ENCODE measurements around the gene BICDL1. TPM values are rescaled to one million over a fixed set of nuclear protein-coding genes. Genes with fewer than 3 reads are reported as not detected.

BICDL1 gene
- total and polyA plus RNA-seq, 2 donors (not counting 1 experiment from before 2014, with no cell fraction given), result not detected

DNA sequence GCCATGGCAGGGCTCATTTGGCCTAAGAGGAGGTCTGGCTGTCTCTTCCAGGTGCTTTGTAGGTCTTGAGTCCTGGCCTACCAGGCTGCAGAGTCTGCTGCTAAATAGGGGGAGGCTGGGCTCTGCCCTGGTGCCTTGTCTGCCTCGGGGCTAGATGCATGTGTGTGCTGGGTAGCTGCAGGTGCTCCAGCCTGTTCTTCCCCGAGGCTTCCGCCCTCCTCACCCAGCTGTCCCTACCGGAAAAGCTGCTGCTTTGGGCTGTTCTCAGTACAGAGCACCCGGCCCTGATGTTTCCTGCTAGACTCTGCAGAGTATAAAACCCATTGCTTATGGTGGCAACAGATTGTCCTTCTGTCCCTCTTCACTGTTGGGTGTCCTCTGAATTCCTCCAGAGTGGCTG lies 89.8 kb downstream of the BICDL1 start:
- H3K27ac ChIP-seq (ENCODE audit: insufficient read depth, low read length), result no peak overlapping the region
- no peaks in the 10 kb centered on the region for H3K9me3 ChIP-seq (ENCODE audit: control insufficient read depth, insufficient read depth, low read depth, low read length)
- no peak overlapping the region for H3K4me2 ChIP-seq (ENCODE audit: extremely low read depth, insufficient read depth, low read length)
- TF ChIP-seq, protein P1, sequence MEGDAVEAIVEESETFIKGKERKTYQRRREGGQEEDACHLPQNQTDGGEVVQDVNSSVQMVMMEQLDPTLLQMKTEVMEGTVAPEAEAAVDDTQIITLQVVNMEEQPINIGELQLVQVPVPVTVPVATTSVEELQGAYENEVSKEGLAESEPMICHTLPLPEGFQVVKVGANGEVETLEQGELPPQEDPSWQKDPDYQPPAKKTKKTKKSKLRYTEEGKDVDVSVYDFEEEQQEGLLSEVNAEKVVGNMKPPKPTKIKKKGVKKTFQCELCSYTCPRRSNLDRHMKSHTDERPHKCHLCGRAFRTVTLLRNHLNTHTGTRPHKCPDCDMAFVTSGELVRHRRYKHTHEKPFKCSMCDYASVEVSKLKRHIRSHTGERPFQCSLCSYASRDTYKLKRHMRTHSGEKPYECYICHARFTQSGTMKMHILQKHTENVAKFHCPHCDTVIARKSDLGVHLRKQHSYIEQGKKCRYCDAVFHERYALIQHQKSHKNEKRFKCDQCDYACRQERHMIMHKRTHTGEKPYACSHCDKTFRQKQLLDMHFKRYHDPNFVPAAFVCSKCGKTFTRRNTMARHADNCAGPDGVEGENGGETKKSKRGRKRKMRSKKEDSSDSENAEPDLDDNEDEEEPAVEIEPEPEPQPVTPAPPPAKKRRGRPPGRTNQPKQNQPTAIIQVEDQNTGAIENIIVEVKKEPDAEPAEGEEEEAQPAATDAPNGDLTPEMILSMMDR (conservative IDR thresholded peaks at IDR 0.05 in 1 of 2, IDR thresholded peaks at IDR 0.05 in 1 of 2; ENCODE audit: low read depth in 1 of 2, low read length in 2 of 2), result no peak
- TF ChIP-seq EZH2 (IDR thresholded peaks at IDR 0.05; ENCODE audit: low read length, missing control alignments), result no peak
- no peak overlapping the region for H2AFZ ChIP-seq (ENCODE audit: low read length)
- no peaks in the 10 kb centered on the region for H3K36me3 ChIP-seq (ENCODE audit: control insufficient read depth, insufficient read depth, low read length)
- H3K9ac ChIP-seq (ENCODE audit: insufficient read depth, low read length), result no peak overlapping the region
- no peaks in the 10 kb centered on the region for H3K4me1 ChIP-seq (ENCODE audit: control insufficient read depth, extremely low read depth, insufficient read depth, low read length)
- no peak overlapping the region for H3K4me3 ChIP-seq (replicated peaks in 1 of 4; ENCODE audit: control extremely low read depth in 1 of 4, insufficient read depth in 1 of 4, low read depth in 3 of 4, low read length in 4 of 4)
- no peaks in the 10 kb centered on the region for H3K79me2 ChIP-seq (ENCODE audit: control insufficient read depth, insufficient read depth, low read length)
- DNase-seq (ENCODE audit: low read depth in 2 of 2), result no peak
- no peaks in the 10 kb centered on the region for H4K20me1 ChIP-seq (ENCODE audit: control insufficient read depth, extremely low read depth, insufficient read depth, low read length)
- H3K27me3 ChIP-seq (ENCODE audit: control insufficient read depth, insufficient read depth, low read length), result peaks cover 4% of the 10 kb centered on the region

DNA sequence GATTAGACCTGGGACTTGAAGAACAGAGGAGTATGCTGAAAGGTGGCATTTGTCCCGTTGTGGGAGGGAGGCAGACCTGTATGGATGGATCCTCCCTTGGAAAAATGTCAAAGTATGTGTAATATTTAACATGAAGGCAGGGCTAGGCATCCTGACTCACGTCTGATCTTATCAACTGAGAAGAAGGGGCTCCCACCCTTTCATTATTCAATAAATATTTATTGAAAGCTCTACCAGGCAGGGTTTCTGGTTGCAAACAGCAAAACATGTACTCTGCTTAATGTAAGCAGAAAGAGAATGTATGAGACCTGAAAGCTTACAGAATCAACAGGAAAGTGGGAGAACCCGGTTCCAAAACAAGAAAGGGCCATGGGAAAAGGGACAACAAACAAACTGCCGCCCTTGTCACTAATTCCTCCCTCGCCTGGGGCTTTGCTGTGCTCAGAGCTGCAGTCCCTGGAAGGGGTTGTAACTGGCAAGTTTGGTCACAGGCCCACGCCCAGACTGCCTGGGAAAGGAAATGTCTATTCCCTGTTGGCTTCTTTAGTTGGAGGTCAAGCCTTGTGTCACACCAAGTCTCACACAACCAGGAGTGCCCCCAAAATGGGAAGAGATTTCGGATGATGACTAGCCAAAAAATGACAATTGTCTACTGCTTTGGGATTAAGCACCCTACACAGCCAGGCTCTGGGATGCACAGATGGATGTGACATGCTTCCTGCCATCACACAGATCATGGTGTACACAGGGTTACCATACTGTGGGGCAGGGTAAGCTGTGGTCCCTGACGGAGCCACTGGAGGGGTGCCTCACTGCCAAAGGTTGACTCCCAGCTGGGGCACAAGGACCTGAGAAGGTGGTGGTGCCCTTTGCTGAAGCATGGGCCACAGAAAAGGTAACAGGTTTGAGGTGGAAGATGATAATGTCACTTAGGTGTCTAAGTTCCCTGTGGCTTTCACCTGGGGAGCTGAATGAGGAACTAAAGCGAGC lies 90.7 kb downstream of the BICDL1 start:
- TF ChIP-seq, protein P1 (conservative IDR thresholded peaks at IDR 0.05 in 1 of 2, IDR thresholded peaks at IDR 0.05 in 1 of 2; ENCODE audit: low read depth in 1 of 2, low read length in 2 of 2), result no peak
- no peak for TF ChIP-seq EZH2 (IDR thresholded peaks at IDR 0.05; ENCODE audit: low read length, missing control alignments)
- Histone ChIP-seq H3K79me2 (ENCODE audit: control insufficient read depth, insufficient read depth, low read length) (no peaks in the 10 kb centered on the region), H3K9ac (ENCODE audit: insufficient read depth, low read length) (no peak overlapping the region), H3K27me3 (ENCODE audit: control insufficient read depth, insufficient read depth, low read length) (peaks cover 2% of the 10 kb centered on the region), H3K4me1 (ENCODE audit: control insufficient read depth, extremely low read depth, insufficient read depth, low read length) (no peaks in the 10 kb centered on the region), H3K9me3 (ENCODE audit: control insufficient read depth, insufficient read depth, low read depth, low read length) (no peaks in the 10 kb centered on the region), H2AFZ (ENCODE audit: low read length) (no peak overlapping the region), H4K20me1 (ENCODE audit: control insufficient read depth, extremely low read depth, insufficient read depth, low read length) (no peaks in the 10 kb centered on the region), H3K4me2 (ENCODE audit: extremely low read depth, insufficient read depth, low read length) (no peak overlapping the region), H3K27ac (ENCODE audit: insufficient read depth, low read length) (no peak overlapping the region), H3K36me3 (ENCODE audit: control insufficient read depth, insufficient read depth, low read length) (no peaks in the 10 kb centered on the region), H3K4me3 (replicated peaks in 1 of 4; ENCODE audit: control extremely low read depth in 1 of 4, insufficient read depth in 1 of 4, low read depth in 3 of 4, low read length in 4 of 4) (no peak overlapping the region)
- DNase-seq (ENCODE audit: low read depth in 2 of 2), result no peak

DNA sequence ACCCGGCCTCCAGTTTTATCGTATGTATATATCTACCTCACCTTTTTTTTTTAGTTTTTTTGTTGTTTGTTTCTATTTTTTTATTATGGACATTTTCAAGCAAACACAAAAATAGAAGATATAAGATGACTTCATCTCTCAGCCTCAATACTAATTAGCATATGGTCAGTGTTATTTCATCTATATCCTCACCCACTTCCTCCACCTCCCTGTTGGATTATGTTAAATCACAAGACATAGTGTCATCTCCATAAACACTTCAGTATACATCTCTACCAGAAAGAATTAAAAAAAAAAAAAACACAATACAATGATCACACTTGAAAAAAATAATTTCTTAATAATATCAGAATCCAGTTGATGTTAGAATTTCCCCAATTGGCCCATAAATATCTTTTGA lies 92.6 kb downstream of the BICDL1 start:
- H3K79me2 ChIP-seq (ENCODE audit: control insufficient read depth, insufficient read depth, low read length), result no peaks in the 10 kb centered on the region
- H4K20me1 ChIP-seq (ENCODE audit: control insufficient read depth, extremely low read depth, insufficient read depth, low read length), result no peaks in the 10 kb centered on the region
- DNase-seq (ENCODE audit: low read depth in 2 of 2), result no peak
- no peak overlapping the region for H3K4me2 ChIP-seq (ENCODE audit: extremely low read depth, insufficient read depth, low read length)
- peaks cover 2% of the 10 kb centered on the region for H3K27me3 ChIP-seq (ENCODE audit: control insufficient read depth, insufficient read depth, low read length)
- H3K4me3 ChIP-seq (replicated peaks in 1 of 4; ENCODE audit: control extremely low read depth in 1 of 4, insufficient read depth in 1 of 4, low read depth in 3 of 4, low read length in 4 of 4), result no peak overlapping the region
- TF ChIP-seq, protein P1 (conservative IDR thresholded peaks at IDR 0.05 in 1 of 2, IDR thresholded peaks at IDR 0.05 in 1 of 2; ENCODE audit: low read depth in 1 of 2, low read length in 2 of 2), result no peak
- TF ChIP-seq EZH2 (IDR thresholded peaks at IDR 0.05; ENCODE audit: low read length, missing control alignments), result no peak
- H3K36me3 ChIP-seq (ENCODE audit: control insufficient read depth, insufficient read depth, low read length), result no peaks in the 10 kb centered on the region
- no peak overlapping the region for H2AFZ ChIP-seq (ENCODE audit: low read length)
- no peak overlapping the region for H3K27ac ChIP-seq (ENCODE audit: insufficient read depth, low read length)
- H3K9me3 ChIP-seq (ENCODE audit: control insufficient read depth, insufficient read depth, low read depth, low read length), result no peaks in the 10 kb centered on the region
- H3K4me1 ChIP-seq (ENCODE audit: control insufficient read depth, extremely low read depth, insufficient read depth, low read length), result no peaks in the 10 kb centered on the region
- no peak overlapping the region for H3K9ac ChIP-seq (ENCODE audit: insufficient read depth, low read length)
